Neural progenitor cell (in vitro differentiated cells): ENCODE data around the gene NKX2-1. TPM values are rescaled to one million over a fixed set of nuclear protein-coding genes. Genes with fewer than 3 reads are reported as not detected.
A peak's percentile ranks its signal among the peaks of the same experiment; 100 is the strongest.

Experiments used
- DNase-seq: peaks from one replicate; pipeline ENCODE4 v3.0.0-alpha.2; 2016; ENCODE audit warnings: low spot score
- H2AFZ ChIP-seq: fragments of 200-600 bp; sonication (generic); replicated peaks from 2 replicates; pipeline ENCODE4 v1.6.1; 2016; ENCODE audit warnings: antibody characterized with exemption
- H3F3A ChIP-seq: fragments of 200-600 bp; sonication (generic); 2 replicates; pipeline ENCODE4 v1.6.1; 2016; ENCODE audit warnings: antibody characterized with exemption, low read depth
- H3K27ac ChIP-seq: fragments of 200-600 bp; sonication (generic); 2 replicates; pipeline ENCODE4 v1.5.1; 2016; ENCODE audit warnings: mild to moderate bottlenecking
- H3K27me3 ChIP-seq: fragments of 200-600 bp; sonication (generic); 2 replicates; pipeline ENCODE4 v1.6.1; 2016; ENCODE audit warnings: mild to moderate bottlenecking, moderate library complexity
- H3K36me3 ChIP-seq: fragments of 200-600 bp; sonication (generic); 2 replicates; pipeline ENCODE4 v1.5.1; 2016
- H3K4me1 ChIP-seq: fragments of 200-600 bp; sonication (generic); 2 replicates; pipeline ENCODE4 v1.6.1; 2016; ENCODE audit warnings: mixed run types
- H3K4me2 ChIP-seq: fragments of 200-600 bp; sonication (generic); 2 replicates; pipeline ENCODE4 v1.6.1; 2016
- H3K4me3 ChIP-seq: fragments of 200-600 bp; sonication (generic); 2 replicates; pipeline ENCODE4 v1.5.1; 2016
- H3K79me2 ChIP-seq: fragments of 200-600 bp; sonication (generic); 2 replicates; pipeline ENCODE4 v1.6.1; 2016; ENCODE audit warnings: low read depth
- H3K9ac ChIP-seq: fragments of 200-600 bp; sonication (generic); 2 replicates; pipeline ENCODE4 v1.6.1; 2016
- H3K9me3 ChIP-seq: fragments of 200-600 bp; sonication (generic); 2 replicates; pipeline ENCODE4 v1.5.1; 2016; ENCODE audit warnings: low read depth
- H4K20me1 ChIP-seq: fragments of 200-600 bp; sonication (generic); 2 replicates; pipeline ENCODE4 v1.6.1; 2016; ENCODE audit warnings: low read depth
- H3K27ac Mint-ChIP-seq: 3 replicates; pipeline ENCODE4 v1.8.0; 2021; ENCODE audit warnings: mixed read lengths
- H3K27me3 Mint-ChIP-seq: 2 replicates; pipeline ENCODE4 v1.8.0; 2022; ENCODE audit warnings: low read depth, mild to moderate bottlenecking, inconsistent platforms, moderate library complexity, mixed read lengths; ENCODE audit not compliant: insufficient read depth
- H3K36me3 Mint-ChIP-seq: 3 replicates; pipeline ENCODE4 v1.8.0; 2021; ENCODE audit warnings: mixed read lengths
- H3K4me1 Mint-ChIP-seq: 3 replicates; pipeline ENCODE4 v1.8.0; 2021; ENCODE audit warnings: mixed read lengths
- H3K4me3 Mint-ChIP-seq: 3 replicates; pipeline ENCODE4 v1.8.0; 2021; ENCODE audit warnings: mild to moderate bottlenecking, moderate library complexity, mixed read lengths
- H3K9me3 Mint-ChIP-seq: 3 replicates; pipeline ENCODE4 v1.8.0; 2020; ENCODE audit warnings: mixed read lengths
- EZH2 ChIP-seq: fragments of 200-600 bp; sonication (generic); IDR thresholded peaks from 2 replicates; pipeline ENCODE4 v1.6.1; 2017; ENCODE audit warnings: antibody characterized with exemption, mild to moderate bottlenecking, moderate library complexity
- EZH2phosphoT487 ChIP-seq: fragments of 200-600 bp; sonication (generic); IDR thresholded peaks from 2 replicates; pipeline ENCODE4 v1.6.1; 2017; ENCODE audit warnings: antibody characterized with exemption
- total RNA-seq: library from RNA; depleted of rRNA; stranded (reverse); fragments of >200 nt; gene quantifications from 2 replicates; pipeline ENCODE4 v1.2.3, GENCODE V29; 2015; ENCODE audit warnings: low replicate concordance
- TF ChIP-seq, protein P1 (sequence below): fragments of 200-600 bp; sonication (generic); IDR thresholded peaks from 2 replicates; pipeline ENCODE4 v1.5.1; 2017; ENCODE audit warnings: antibody characterized with exemption, mild to moderate bottlenecking

NKX2-1 gene
- total RNA-seq, 1 donor from 2014 or later: not detected

GRCh38 chr14:36524220-36524837 lies 4.3 kb upstream of the NKX2-1 start:
- Histone ChIP-seq H3K27ac (no peak overlapping the region), H3K79me2 (no peaks in the 10 kb centered on the region), H3K36me3 (no peaks in the 10 kb centered on the region), H3K27me3 (peaks cover 100% of the 10 kb centered on the region), H3K9me3 (no peaks in the 10 kb centered on the region), H3F3A (peaks cover 22% of the 10 kb centered on the region), H4K20me1 (peaks cover 61% of the 10 kb centered on the region), H2AFZ (no peak overlapping the region), H3K9ac (no peak overlapping the region), H3K4me2 (no peak overlapping the region), H3K4me1 (peaks cover 15% of the 10 kb centered on the region), H3K4me3 (no peak overlapping the region)
- Mint-ChIP-seq H3K4me1 (peaks cover 10% of the 10 kb centered on the region), H3K9me3 (peaks cover 7% of the 10 kb centered on the region), H3K4me3 (no peak overlapping the region), H3K27me3 (peaks cover 88% of the 10 kb centered on the region), H3K27ac (no peak overlapping the region), H3K36me3 (no peaks in the 10 kb centered on the region)
- peak; percentile 77 for DNase-seq
- TF ChIP-seq, protein P1, sequence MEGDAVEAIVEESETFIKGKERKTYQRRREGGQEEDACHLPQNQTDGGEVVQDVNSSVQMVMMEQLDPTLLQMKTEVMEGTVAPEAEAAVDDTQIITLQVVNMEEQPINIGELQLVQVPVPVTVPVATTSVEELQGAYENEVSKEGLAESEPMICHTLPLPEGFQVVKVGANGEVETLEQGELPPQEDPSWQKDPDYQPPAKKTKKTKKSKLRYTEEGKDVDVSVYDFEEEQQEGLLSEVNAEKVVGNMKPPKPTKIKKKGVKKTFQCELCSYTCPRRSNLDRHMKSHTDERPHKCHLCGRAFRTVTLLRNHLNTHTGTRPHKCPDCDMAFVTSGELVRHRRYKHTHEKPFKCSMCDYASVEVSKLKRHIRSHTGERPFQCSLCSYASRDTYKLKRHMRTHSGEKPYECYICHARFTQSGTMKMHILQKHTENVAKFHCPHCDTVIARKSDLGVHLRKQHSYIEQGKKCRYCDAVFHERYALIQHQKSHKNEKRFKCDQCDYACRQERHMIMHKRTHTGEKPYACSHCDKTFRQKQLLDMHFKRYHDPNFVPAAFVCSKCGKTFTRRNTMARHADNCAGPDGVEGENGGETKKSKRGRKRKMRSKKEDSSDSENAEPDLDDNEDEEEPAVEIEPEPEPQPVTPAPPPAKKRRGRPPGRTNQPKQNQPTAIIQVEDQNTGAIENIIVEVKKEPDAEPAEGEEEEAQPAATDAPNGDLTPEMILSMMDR: peak; percentile 66
- no peak for TF ChIP-seq EZH2
- TF ChIP-seq EZH2phosphoT487: peak; percentile 78

GRCh38 chr14:36522972-36523715 lies 3.1 kb upstream of the NKX2-1 start:
- Mint-ChIP-seq H3K4me1 (peaks cover 12% of the 10 kb centered on the region), H3K27me3 (peaks cover 88% of the 10 kb centered on the region)

DNA sequence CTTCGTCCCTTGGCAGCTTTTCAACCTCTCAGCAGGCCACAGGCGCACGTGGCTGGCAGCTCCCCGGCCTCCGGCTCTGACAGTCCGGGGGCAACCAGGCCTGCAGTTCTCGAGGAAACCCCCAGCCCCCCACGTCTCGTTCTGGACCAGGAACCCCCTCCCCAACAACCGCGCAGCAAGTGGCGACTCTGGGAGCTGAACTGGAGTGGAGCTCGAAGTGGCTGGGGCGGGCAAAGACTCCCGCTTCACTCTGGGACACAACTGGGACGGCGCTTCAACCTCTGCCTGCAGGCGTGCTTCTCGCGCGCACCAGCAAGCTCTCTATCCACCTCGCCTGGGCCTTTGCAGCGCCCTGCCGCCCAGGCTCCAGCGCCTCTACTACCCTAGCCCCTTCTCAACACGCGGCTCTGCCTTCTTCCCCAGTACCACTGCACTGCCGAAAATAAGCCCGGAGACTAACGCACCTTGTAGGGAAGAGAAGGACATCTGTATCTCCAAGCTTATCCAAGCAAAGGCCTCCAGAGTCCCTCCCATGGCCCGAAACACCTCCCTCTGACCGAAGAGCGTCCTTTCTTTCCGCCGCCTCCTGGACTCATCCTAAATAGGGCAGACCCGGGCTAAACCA lies 2.4 kb upstream of the NKX2-1 start:
- H2AFZ ChIP-seq: no peak overlapping the region
- H3K27ac ChIP-seq: no peak overlapping the region
- H3K27me3 ChIP-seq: peaks cover 100% of the 10 kb centered on the region
- H3K27ac Mint-ChIP-seq: no peak overlapping the region
- peaks cover 23% of the 10 kb centered on the region for H3K4me1 ChIP-seq
- no peaks in the 10 kb centered on the region for H3K79me2 ChIP-seq
- peaks cover 26% of the 10 kb centered on the region for H3F3A ChIP-seq
- no peak overlapping the region for H3K9ac ChIP-seq
- no peaks in the 10 kb centered on the region for H3K9me3 ChIP-seq
- H3K4me3 Mint-ChIP-seq: peak overlapping the region; percentile 13
- H3K4me1 Mint-ChIP-seq: peaks cover 12% of the 10 kb centered on the region
- H3K4me3 ChIP-seq: peak overlapping the region; percentile 11
- H3K9me3 Mint-ChIP-seq: peaks cover 5% of the 10 kb centered on the region
- peak overlapping the region; percentile 40 for H3K4me2 ChIP-seq
- H3K27me3 Mint-ChIP-seq: peaks cover 83% of the 10 kb centered on the region
- no peaks in the 10 kb centered on the region for H3K36me3 ChIP-seq
- peak; percentile 54 for DNase-seq
- H4K20me1 ChIP-seq: peaks cover 80% of the 10 kb centered on the region
- TF ChIP-seq, protein P1: no peak
- TF ChIP-seq EZH2 (peak; percentile 51), EZH2phosphoT487 (peak; percentile 74)
- no peaks in the 10 kb centered on the region for H3K36me3 Mint-ChIP-seq

More at GRCh38 chr14:36522972-36523715, 3.1 kb upstream of the NKX2-1 start:
- Histone ChIP-seq H3K4me2 (peak overlapping the region; percentile 40), H3K36me3 (no peaks in the 10 kb centered on the region), H3K9ac (no peak overlapping the region), H4K20me1 (peaks cover 73% of the 10 kb centered on the region), H3K27ac (no peak overlapping the region), H3K79me2 (no peaks in the 10 kb centered on the region), H3K27me3 (peaks cover 100% of the 10 kb centered on the region), H2AFZ (no peak overlapping the region), H3K4me1 (peaks cover 23% of the 10 kb centered on the region), H3K9me3 (no peaks in the 10 kb centered on the region), H3F3A (peaks cover 26% of the 10 kb centered on the region), H3K4me3 (peak overlapping the region; percentile 11)
- Mint-ChIP-seq H3K27ac (no peak overlapping the region), H3K9me3 (peaks cover 5% of the 10 kb centered on the region), H3K36me3 (no peaks in the 10 kb centered on the region), H3K4me3 (peak overlapping the region; percentile 13)
- TF ChIP-seq EZH2 (peak; percentile 90), EZH2phosphoT487 (peak; percentile 76)
- TF ChIP-seq, protein P1: no peak
- DNase-seq: peak; percentile 73
